AG04450 (cell line): ENCODE data around the gene ARSB. TPM values are rescaled to one million over a fixed set of nuclear protein-coding genes. Genes with fewer than 3 reads are reported as not detected.
"Not testable (repeated sequence)": the region's sequence is repeated elsewhere in the genome, so short reads cannot be mapped to it uniquely, and the experiment has no call there.

Experiments
- CTCF ChIA-PET: fragments of 300-600, 350-600 bp; formaldehyde crosslinking; extraction: SDS; loops from one replicate; lab custom pipeline; 2022; ENCODE audit warnings: antibody characterized with exemption, inconsistent platforms; lab: Charles Lee
- POLR2A ChIA-PET: fragments of 350-600 bp; formaldehyde crosslinking; extraction: SDS; loops from one replicate; lab custom pipeline; 2021; ENCODE audit warnings: antibody characterized with exemption, inconsistent platforms; lab: Yijun Ruan, JAX
- DNase-seq: peaks from one replicate; pipeline ENCODE4 v3.0.0-alpha.2; 2011; ENCODE audit warnings: low read depth, low spot score
- H3K27ac ChIP-seq: one replicate; pipeline ENCODE4 v1.5.1; 2012; ENCODE audit warnings: low read depth, low read length, control low read depth
- H3K27me3 ChIP-seq: one replicate; pipeline ENCODE4 v1.6.0; 2012; ENCODE audit warnings: low read length; ENCODE audit not compliant: control insufficient read depth, insufficient read depth
- H3K4me3 ChIP-seq: 2 replicates; pipeline ENCODE4 v1.5.1; 2011; ENCODE audit warnings: mild to moderate bottlenecking, low read depth, low read length, control low read depth
- H3K9me3 ChIP-seq: 2 replicates; pipeline ENCODE4 v1.5.1; 2012; ENCODE audit warnings: low read length; ENCODE audit not compliant: control insufficient read depth, insufficient read depth
- CTCF ChIP-seq: IDR thresholded peaks from 2 replicates; pipeline ENCODE4 v1.5.1; 2011; ENCODE audit warnings: low read depth, low read length, control low read depth, inconsistent platforms
- polyA plus RNA-seq: library from polyadenylated mRNA; depleted of rRNA; stranded (reverse); fragments of >200 nt; gene quantifications from 2 replicates; pipeline ENCODE4 v1.2.3, GENCODE V29; 2011

ARSB gene
- polyA plus RNA-seq, 1 experiment, result 21.0 TPM

DNA sequence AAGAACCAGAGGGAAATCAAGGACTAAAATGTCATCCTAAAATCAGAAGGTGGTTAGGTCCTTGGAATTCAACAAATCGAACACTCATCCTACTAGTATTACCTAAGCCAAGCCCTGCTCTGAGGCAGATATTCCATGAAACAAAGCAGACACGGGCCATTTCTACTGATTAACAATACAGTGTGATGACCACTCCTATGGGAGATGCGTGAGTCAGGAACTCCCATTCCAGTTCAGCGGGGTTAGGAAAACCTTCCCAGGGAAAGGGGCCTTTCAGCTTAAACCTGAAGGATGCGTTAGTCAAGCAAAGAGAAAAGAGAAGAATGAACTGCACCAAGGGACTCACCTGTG, 218.7 kb downstream of the ARSB start:
- no peaks in the 10 kb centered on the region for H3K9me3 ChIP-seq
- TF ChIP-seq CTCF, result no peak
- peaks cover 36% of the 10 kb centered on the region for H3K27me3 ChIP-seq
- DNase-seq, result no peak
- no peak overlapping the region for H3K27ac ChIP-seq
- CTCF ChIA-PET, result no interaction called here
- no peak overlapping the region for H3K4me3 ChIP-seq
- POLR2A ChIA-PET, result no interaction called here

DNA sequence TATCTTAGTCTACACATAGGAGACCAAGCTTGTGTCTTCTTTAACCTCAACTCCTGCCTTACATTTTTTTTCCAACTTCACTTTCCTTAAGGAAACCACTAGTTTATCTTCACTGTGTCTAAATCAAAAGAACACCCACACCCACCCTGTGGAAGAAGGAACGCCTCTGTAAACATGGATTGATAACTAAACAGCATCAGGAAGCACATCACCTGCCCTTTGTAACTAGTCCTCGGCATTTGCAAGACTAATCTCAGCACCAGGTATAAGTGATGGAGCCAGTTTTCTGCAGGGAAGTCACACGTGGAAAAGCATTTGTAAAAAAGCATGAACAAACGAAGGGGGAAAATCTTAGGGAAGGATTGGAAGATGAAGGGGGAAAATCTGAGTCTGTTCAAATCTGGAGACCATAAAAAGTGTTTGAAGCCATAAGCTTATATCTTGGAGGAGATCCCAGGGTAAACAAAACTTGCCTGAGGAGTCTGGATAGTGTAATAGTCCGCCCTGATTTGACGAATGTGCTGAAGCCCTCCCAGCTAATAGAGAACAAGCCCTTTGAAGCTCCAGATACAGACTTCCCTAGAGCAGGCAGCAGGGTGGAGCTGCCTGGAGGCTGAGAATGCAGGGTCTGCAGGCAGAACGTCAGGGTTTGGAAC, 219.2 kb downstream of the ARSB start:
- no peaks in the 10 kb centered on the region for H3K9me3 ChIP-seq
- peaks cover 39% of the 10 kb centered on the region for H3K27me3 ChIP-seq
- no peak for DNase-seq
- ChIA-PET POLR2A (no interaction called here), CTCF (interaction anchor here (1.5 kb wide), 1 partner anchor 255 kb away, joined by 3 read pairs; no protein-coding TSS in a partner anchor)
- H3K27ac ChIP-seq, result no peak overlapping the region
- no peak overlapping the region for H3K4me3 ChIP-seq
- no peak for TF ChIP-seq CTCF

DNA sequence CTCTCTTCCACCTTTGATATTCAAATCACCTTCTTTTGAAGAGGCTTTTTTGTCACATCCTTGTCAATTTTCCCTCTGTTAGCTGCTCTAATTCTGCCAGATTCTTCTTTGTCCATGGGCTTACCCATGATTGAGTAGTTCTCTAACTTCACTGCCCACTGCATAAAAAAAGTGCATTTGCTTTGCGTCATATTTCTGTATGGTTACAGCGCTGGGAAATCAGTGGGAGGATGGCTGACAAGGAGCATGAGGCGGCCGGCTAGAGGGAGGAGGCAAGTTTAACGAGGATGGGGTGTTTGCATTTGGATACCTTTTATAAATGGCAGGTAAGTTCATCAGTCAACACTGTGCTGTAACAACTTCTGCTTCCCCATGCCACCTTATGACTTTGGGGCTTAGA, 220.0 kb downstream of the ARSB start:
- Histone ChIP-seq H3K4me3 (no peak overlapping the region), H3K9me3 (no peaks in the 10 kb centered on the region), H3K27ac (no peak overlapping the region), H3K27me3 (peaks cover 46% of the 10 kb centered on the region)
- CTCF ChIA-PET, result interaction anchor here (1.5 kb wide), 1 partner anchor 255 kb away, joined by 3 read pairs; no protein-coding TSS in a partner anchor
- no peak for TF ChIP-seq CTCF
- no peak for DNase-seq
- POLR2A ChIA-PET, result no interaction called here

DNA sequence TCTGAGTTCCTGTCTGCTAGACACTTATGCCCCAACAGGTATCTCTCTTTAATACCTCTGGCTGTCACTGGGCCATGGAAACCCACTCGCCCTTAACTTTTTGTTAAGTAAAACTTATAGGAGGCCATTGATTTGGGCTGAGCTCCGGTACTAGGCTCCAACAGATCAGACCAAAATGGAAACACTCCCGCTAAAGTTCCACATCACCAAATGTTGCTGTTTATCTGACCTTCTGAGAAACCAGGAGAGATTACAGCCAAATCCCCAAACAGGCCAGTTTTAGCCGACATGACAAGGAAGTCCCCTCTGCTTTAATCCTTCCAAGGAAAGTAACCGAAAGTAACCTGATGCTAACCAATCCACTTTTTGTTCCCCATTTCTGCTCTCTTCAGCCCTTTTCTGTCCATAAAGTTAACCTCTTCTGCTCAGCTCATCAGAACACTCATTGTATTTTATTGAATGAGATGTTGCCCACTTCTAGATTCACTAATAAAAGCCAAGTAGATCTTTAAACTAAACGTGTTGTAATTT, 221.4 kb downstream of the ARSB start:
- ChIA-PET CTCF (no interaction called here), POLR2A (no interaction called here)
- Histone ChIP-seq H3K4me3 (no peak overlapping the region), H3K9me3 (no peaks in the 10 kb centered on the region), H3K27ac (no peak overlapping the region), H3K27me3 (peaks cover 46% of the 10 kb centered on the region)
- no peak for DNase-seq
- no peak for TF ChIP-seq CTCF

- peaks cover 46% of the 10 kb centered on the region for H3K27me3 ChIP-seq
- POLR2A ChIA-PET, H3K9me3 ChIP-seq, DNase-seq, H3K4me3 ChIP-seq, CTCF ChIA-PET, H3K27ac ChIP-seq: not testable (repeated sequence)
Measured at GRCh38 chr5:78762743-78763142, 222.4 kb downstream of the ARSB start.
